HG02610 (cell line): ENCODE measurements around the gene EHBP1.

ENCODE experiments used
- ATAC-seq: cut with Tn5 transposase; IDR thresholded peaks from one replicate; pipeline ENCODE4 v1.9.1; 2021; ENCODE audit warnings: mild to moderate bottlenecking, moderate library complexity; ENCODE audit not compliant: unreplicated experiment

EHBP1 gene

DNA sequence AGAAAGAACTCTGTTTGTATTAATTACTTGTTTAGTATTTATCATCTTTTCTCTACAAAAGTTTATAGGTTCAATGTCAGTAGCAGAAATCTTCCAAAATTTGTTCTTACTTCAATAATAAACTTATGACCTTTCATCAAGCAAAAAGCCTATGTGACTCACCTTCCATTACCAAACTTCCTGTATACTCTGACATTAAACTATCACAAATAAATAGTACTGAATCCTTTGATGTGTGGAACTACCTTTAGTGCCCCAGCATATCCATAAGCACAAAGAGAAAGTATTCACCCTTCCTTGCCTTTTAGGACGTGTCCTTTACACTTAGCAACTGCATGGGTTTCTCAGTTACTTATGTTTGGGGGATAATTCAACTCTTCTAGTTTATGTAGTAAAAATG lies 166.0 kb downstream of the EHBP1 start:
- ATAC-seq, result no peak

DNA sequence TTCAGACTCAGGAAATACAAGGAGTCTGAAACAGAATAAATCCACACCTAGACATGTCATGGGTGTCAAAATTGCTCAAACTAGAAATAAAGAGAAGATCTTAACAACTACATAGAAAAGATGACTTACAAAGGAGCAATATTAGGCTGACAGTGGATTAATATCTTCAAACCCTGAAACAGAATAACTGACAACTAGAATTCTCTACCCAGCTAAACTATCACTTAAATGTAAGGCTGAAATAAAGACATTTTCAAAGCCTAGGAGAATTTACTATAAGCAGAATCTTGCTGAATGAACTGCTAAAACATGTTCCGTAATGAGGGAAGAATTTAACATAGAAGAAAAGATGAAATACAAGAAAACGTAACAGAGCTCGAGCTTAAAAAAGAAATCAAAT lies 168.1 kb downstream of the EHBP1 start:
- ATAC-seq, result no peak

DNA sequence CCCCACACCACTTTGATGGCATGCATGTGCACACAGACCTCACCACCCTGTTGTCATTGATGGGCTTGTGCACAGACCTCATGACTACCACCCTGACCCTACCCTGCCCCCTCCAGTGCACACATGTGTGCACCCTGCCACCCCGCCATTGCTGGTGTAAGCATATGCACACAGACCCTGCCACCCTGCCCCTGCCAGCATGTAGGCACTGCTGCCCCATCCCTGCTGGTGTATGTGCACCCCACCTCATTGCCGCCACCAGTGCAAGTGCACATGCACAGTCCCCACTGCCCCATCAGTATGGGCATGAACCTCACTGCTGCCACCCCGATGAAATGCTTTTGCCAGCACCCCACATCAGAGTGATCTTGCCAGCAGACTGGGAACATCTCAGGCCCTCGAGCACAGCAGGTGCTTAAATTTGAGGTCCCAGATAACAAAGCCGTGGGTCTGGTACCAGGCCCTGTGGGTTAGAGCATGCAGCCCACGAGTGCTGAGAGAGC lies 169.4 kb downstream of the EHBP1 start:
- ATAC-seq, result no peak

DNA sequence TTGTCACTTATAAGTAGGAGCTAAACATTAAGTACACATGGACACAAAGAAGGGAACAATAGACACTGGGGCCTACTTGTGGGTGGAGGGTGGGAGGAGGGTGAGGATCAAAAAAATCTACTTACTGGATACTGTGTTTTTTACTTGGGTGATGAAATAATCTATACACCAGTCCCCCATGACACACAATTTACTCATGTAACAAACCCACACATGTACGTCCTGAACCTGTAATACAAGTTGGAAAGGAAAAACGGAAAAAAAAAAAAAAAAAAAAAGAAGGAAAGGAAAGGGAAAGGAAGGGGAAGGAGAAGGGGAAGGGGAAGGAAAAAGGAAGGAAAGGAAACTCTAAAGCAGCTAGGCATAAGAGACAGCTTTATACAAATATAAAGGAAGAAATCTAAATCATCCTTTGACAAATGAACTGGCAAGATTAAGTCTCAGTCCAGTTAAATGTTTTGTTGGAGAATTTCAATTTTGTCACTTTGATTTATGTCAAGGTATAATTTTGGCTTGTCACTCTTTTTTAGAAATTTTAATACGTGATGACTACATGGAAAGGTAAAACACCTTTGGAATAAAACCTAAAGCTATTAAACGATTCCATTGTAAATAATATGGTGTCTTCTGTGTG lies 175.8 kb downstream of the EHBP1 start:
- no peak for ATAC-seq

DNA sequence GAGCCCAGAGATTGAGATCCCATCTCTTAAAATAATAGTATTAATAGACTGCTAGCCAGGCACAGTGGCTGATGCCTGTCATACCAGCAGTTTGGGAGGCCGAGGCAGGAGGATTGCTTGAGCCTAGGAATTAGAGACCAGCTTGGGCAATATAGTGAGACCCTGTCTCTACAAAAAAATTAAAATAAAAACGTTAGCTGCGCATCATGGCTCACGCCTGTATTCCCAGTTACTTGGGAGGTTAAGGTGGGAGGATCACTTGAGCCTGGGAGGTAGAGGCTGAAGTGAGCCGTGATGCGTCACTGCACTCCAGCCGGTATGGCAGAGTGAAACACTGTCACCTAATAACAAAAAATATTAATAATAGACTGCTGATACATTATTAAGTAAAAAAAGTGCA lies 178.1 kb downstream of the EHBP1 start:
- ATAC-seq, result no peak

DNA sequence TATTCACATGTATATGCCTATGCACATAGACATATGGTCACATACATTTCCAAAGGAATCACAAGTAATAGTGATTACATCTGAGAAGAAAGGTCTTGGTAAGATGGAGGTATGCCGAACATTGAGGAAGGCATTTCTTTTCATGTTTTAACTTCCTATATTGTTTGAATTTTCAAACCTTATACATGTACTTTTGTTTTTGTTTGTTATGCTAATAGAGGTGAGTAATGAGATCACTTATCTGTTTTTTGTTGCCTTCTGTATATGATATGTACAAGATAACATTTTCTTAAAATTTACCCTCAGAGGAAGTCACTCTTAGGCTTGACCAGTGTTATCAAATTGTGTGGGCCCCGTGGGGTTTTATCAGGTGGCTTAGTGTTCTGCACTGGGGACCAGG lies 178.6 kb downstream of the EHBP1 start:
- ATAC-seq, result no peak

DNA sequence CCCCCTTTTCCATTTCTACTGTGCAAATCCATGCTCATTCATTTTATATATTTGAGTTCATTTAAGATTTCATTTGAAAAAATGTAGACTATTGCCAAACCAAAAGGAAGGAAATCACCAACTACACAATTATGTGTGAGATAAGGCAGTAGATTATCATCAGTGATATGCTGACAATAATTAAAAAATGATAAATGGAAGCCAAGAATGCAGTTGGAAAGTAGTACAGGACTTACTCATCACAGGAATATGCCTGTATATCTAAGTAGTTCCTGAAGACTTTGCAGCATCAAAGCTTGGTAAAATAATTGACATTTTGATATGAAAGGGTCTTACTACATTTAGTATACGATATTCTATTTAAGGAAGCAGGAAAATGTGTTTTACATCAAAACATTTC lies 179.0 kb downstream of the EHBP1 start:
- no peak for ATAC-seq

DNA sequence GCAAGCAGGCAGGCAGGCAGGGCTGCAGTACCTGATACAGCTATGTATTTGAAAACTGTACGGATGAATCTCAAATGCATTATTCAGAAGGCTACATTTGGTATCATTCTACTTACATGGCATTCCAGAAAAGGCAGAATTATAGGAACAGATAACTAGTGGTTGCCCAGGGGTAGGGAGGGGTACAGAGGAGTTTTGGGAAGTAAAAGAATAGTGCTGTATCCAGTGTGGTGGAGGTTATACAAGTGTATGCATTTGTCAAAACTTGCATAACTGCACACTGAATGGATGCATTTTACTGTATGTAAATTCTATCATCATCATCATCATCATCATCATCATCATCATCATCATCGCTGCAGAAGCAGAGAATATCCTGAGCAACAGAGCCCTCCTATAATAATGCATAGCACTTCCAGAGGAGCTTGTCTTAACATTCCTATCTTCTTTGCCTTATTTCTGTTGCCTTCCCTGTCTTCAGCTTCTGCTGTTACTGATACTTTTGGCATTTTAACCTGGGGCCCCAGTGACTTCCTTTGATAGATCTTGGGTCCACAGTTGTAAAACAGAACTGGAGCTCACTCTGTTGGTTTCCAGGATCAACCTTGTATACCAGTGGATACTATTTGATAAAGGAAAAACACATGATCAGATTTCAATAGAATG lies 189.6 kb downstream of the EHBP1 start:
- no peak for ATAC-seq

DNA sequence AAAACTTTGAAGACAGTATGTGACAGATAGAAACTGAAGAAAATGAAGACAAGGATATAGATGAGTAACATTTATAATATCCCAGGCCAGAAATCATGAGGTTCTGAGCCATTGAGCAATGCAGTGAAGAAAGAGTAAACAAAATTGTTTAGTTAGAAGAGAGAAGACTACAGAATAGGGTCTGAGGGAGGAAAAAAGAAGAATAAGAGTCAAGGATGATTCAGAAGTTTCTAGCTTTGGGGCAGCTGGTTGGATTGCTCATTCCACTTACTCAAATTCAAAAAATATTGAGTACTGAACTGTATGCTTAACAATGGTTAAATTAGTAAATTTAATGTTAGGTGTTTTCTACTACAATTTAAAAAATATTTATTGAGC lies 190.1 kb downstream of the EHBP1 start:
- no peak for ATAC-seq

DNA sequence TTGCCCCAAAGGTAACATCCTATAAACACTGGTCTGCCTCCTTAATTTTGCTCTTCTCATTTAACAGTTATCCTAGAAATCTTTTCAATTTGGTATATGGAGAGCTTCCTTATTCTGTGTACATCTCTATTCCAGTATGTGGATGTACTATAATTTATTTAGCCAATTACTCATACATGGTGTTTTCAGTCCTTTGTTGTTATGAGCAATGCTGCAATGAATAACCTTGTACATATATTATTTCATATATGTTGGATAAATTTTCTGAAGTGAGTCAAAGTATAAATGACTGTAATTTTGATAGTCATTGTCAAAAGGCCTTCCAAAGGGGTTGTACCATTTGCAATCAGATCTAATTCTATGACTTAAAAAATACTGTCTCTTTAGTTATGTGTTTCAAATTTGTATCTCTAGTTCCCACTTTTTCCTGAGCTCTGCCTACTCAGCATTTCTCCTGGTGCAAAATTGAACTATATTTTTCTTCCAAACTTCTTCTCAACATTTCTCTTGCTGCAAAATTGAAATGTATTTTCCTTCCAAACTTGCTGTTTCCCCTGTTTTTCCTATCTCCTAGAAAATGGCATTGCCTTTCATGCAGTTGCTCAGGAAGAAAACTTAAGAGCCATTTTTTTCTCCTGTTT lies 191.8 kb downstream of the EHBP1 start:
- ATAC-seq, result no peak

DNA sequence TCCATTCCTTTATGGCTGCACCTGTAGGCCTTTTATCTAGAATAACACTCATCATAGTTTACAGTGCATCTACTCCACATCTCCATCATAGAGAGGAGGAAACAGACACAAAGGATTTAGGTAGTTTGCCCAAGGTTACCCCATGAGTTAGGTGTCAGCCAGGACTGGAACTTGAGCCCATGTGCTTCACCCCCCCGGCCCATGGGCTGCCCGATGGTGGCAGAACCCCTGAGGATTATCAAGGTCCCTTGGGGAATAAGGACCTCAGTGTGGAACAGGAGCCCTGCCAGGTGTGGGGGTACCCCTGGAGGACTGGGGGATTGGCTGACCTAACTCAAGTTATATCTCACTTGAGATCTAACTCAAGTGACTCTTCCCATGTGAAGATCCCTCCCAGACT lies 198.8 kb downstream of the EHBP1 start:
- no peak for ATAC-seq

DNA sequence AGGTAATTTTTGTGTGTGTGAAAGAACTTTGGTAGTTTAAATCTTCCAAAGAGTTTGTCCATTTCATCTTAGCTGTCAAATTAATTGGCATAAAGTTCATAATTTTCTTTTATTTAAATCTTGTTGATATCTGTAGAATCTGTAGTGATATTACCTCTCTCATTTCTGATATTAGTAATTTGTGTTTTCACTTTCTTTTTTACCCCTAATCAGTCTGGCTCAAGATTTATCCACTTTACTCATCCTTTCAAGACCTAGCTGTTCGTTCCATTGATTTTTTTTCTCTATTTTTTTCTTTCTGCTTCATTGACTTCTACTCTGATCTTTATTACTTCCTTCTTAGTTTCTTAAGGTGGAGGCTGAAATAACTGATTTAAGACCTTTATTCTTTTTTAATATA lies 202.6 kb downstream of the EHBP1 start:
- ATAC-seq, result no peak

DNA sequence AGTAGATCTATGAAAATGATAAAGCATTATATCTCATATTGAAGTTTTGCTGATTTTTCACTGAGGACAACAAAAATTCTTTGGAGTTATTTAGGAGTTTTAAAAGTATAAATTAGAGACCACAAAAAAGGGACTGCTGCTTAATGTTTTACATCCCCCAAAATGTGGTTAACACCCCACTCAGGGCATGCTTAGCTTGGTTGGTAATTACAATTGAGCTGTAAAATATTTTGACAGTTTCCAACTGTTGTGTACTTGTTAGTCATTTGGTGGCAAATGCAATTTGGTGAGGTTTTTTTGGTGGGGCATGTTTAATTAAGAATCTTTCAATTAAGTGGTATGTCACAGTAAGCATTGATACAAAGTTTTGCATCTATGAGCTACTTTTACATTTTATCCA lies 207.8 kb downstream of the EHBP1 start:
- no peak for ATAC-seq

DNA sequence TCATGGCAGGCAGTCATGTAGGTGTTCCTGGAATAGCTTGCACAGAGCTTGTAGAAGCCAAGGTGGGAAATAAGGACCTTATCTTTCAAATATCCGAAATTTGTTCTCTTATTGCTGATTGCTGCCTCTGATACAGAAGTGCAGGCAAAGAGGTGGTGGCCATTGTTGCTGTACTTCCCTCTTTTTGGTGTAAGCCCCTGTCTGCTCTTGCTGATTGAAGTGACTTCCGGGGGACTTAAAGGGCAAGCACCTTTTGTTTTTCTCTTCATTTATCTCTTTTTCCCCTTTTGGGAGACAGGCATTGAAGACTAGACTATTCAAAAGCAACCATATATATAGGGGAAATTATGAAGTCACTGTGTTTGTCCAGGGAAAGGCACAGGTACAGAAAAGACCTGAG lies 213.5 kb downstream of the EHBP1 start:
- ATAC-seq, result no peak

DNA sequence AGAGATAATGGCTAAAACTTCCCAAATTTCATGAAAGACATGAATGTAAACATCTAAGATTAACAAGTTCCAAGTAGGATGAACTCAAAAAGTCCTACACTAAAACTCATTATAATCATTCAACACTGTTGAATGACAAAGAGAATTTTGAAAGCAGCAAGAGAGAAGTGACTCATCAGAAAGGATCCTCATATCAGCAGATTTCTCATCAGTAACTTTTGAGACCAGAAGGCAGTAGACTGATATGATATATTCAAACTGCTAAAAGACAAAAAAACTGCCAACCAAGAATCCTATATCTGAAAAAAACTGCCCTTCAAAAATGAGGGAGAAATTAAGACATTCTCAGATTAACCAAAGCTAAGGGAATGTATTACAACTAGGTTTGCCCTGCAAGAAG lies 214.6 kb downstream of the EHBP1 start:
- no peak for ATAC-seq

DNA sequence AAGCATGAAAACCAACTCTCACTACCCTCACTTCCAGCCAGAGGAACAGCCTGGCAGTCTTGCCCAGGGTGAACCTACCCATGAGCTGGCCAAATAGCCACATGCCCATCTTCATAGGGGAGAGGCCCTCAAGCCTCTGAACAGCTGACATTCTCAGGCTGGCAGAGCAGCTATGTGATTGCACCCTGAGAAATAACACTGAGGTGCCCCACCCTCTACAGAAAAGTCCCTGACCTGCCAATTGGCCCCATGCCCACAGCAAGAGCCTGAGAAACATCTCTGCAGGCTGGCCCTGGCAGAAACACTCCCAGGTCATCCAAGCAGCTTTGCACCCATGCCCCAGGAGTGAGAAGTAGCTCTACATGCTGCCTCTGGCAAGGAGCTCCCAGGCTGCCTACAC lies 217.7 kb downstream of the EHBP1 start:
- ATAC-seq, result no peak

DNA sequence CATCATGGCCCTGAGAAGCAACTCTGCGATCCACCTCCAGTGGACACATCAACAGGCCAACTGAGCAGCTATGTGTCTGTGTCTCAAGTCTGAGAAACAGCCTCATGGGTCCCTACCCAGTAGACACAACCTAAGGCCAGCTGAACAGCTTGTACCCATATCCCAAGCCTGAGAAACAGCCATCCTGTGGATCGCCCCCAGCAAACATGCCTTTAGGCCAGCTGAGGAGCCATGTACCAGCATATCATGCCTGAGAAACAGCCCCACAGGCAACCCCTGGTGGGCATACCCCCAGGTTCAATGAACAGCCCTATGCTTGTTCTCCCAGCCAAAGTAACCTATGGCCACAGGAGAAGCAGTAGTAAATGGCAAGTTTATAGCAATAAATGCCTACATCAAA lies 218.4 kb downstream of the EHBP1 start:
- ATAC-seq, result no peak

DNA sequence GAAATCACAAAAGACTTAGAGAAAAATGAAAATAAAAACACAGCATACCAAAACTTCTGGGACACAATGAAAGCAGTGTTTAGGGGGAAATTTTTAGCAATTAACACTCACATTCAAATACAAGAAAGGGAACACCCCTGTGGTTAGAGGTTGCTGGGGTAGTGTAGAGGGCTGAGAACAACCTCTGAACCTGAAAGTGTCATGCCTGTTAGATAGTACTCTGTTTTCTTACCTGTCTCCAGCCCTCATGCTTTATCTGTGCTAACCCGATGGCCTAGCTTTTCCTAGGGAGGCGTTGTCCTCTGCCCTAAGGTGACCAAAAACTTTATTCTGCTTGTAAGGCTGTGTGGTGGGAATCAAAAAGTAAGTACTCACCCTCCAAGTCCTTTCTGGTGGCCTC lies 222.5 kb downstream of the EHBP1 start:
- peak; percentile 49 for ATAC-seq

DNA sequence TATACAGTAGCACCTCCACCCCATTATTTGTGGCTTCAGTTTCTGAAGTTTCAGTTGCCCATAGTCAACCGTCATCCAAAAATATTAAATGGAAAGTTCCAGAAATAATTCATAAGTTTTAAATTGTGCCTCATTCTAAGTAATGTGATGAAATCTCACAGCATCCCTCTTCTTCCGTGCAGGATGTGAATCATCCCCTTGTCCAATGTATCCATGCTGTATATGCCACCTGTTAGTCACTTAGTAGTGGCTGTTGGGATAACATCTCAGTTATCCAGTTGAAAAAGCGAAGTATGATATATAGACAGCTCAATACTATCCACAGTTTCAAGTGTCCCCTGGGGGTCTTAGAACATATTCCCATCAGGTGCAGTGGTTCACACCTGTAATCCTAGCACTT lies 226.0 kb downstream of the EHBP1 start:
- no peak for ATAC-seq

DNA sequence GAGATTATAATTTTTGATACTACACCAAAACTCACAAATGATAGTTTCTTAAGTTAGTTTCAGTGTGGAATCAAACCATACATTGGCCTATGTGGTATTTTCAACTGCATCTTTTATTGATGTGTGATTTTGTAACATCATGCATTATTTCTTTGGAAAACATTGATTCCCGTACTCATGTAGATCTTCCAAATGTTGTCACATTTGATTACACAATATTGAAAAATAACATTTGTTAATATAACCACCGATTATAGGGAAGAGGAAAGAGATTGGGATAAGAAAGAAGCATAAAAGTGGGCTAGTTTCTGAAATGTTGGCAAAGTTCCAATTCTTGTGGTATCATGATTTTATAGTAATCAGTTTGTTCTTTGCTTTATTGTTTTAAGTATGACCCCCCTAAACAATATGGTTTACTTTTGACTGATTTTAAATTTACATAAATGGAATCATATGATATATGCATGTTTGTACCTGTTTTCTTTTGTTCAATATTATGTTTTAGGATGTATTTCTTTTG lies 227.9 kb downstream of the EHBP1 start:
- no peak for ATAC-seq

DNA sequence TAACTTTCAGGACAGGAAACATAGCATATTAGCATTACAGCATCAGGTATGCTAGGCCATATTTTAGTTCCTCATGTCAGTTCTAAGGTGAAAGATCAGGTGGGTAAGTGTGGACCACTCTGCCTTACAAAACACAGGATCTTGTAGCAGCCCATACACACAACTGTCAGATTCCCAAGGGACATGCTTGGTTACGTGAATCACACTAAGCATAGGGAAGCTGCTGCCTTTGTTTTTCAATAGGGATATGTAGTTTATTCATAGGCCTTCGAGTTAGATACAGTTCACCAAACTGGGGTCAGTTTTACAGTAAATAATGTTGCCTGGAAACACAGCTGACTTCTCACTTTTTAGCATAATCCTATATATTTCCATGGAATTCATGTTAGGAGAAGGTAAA lies 229.0 kb downstream of the EHBP1 start:
- ATAC-seq, result no peak

DNA sequence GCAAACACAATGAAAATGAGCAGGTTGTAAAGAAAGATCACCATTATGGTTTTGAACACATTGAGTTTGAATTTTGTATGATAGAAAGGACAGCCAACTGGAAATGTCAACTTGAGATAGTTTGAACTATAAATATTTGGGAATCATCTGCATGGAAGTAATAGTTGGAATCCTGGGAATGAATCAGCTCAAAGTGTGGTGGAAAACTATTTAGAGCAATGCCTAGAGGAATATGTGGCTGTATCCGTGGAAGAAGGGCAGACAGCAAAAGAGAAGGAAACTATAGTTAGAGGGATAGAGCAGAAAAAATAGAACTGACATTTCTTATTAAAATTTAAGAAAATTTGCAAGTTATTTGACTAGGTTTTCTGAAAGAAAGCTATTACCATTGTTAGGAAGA lies 232.6 kb downstream of the EHBP1 start:
- ATAC-seq, result no peak
